ENCODE measurements around the gene CNOT1. TPM values are rescaled to one million over a fixed set of nuclear protein-coding genes. Genes with fewer than 3 reads are reported as not detected.

CNOT1 gene
- total RNA-seq, 8 experiments from 2014 or later, result 57.7 to 187 (median 91.9) TPM

DNA sequence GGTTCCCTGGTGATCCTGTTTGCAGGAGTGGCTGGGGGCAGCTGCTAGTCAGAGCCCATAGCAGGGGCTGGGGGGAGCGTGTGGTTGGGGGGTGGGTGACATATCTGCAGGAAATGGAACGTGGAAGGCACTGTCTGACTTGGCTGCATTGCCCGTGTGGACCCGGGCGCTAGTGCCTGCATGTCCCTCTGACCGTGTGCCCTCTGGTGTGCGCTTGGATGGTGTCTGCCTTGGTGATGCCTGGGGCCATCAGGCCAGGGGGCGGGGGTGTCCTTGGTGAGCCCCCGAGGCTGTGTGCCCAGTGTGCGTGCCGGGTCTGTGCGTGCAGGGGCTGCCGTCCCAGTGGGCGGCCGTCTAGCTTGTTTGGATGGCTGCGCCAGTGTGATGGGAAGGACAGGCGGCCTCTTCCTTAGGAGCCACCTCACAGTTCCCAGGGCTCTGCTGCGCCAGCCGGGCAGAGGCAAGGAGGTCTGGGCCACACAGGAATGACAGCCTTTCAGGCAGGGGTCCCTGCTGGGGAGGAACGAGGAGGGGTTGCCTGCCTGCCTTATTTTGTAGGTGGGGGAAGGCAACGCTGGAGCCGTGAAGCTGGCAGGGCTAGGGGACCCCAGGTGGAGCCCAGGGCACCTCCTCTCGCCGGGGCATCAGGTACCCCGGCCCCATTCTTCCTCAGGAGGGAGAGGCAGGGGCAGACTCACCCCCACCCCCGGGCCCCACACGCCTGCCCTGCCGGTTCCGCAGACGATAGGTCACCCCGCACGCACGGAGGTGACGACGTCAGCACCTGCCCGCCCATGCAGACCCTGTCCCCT lies 129.0 kb downstream of the CNOT1 start:
- ATAC-seq (replicated peaks in 6 of 8), result peak; percentile 2 to 42 (median 3)
- peaks cover 35 to 38% of the 10 kb centered on the region in 2 donors for H3K4me1 ChIP-seq (replicated peaks in 1 of 2)
- WGBS, 10 experiments, result 0 to 2% methylated on average over 2 to 6 of the region's 36 CpGs; no CpG with 5 or more reads in 8 of the 10 experiments

DNA sequence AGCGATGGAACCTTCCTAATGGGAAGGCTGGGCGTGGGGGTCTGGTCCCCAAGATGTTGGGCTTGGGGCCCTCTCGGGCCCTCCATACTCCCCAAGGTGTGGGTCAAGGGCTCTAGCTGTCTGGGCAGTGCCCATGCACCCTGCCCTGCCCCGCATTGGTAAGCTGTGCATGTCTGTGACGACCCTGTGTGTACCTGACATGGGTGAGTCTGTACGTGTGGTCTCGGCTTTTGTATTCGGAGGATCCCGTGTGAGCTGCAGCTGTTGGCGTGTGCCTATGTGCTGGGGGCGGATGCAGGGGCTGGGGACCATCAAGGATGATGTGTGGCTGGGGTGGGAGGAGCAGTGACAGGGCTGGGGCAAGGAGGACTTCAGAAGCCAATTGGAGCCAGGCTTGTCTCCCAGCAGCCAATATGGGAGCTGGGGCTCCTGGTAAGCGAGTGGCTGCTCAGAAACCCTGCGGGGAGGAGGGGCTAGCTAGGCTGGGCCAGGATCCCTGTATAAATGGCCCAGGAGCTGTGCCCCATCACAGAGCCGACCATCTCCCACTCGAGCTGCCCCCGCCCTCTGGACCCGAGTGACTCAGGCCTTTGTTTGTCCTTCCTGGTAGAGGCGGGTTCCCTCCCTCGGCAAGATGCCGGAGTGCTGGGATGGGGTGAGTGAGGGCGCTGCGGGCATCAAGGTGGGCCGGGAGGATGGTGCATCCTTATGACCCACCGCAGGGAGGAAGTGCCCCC lies 129.8 kb downstream of the CNOT1 start, which contains the start of gene NDRG4:
NDRG4 (plus strand) TSS at position 529 of the 737 bp plus-strand sequence; CDS start at position 635, 106 bp downstream.
- ATAC-seq (replicated peaks in 6 of 8), result peak; percentile 53 to 81 (median 72)
- H3K4me1 ChIP-seq (replicated peaks in 1 of 2), result peaks cover 40 to 43% of the 10 kb centered on the region in 2 donors
- WGBS, 10 experiments, result 16% methylated on average over 9 of the region's 24 CpGs; no CpG with 5 or more reads in 9 of the 10 experiments
- in situ Hi-C loops (cut with MboI; ENCODE audit: low pct_unique_long_range_greater_than_20kb in 2 of 9, low sequenced_read_pairs in 9 of 9, unreplicated experiment in 9 of 9), result loop anchor here in 5 of 9 experiments (10.0 to 25.0 kb wide), 2 partner anchors 162 to 165 kb away; no protein-coding TSS in a partner anchor
- H3K27ac ChIP-seq, result peak within 1 kb of the TSS; percentile 95 to 97
- peak within 1 kb of the TSS; percentile 67 to 81 (median 72) for H3K4me3 ChIP-seq

More for the DNA sequence above, 129.0 kb downstream of the CNOT1 start:
- in situ Hi-C loops (cut with MboI; ENCODE audit: low pct_unique_long_range_greater_than_20kb in 2 of 9, low sequenced_read_pairs in 9 of 9, unreplicated experiment in 9 of 9), result no loop called here
- Histone ChIP-seq H3K4me3 (peak overlapping the region; percentile 67 to 81 (median 72)), H3K27ac (peak overlapping the region; percentile 84 to 91)

DNA sequence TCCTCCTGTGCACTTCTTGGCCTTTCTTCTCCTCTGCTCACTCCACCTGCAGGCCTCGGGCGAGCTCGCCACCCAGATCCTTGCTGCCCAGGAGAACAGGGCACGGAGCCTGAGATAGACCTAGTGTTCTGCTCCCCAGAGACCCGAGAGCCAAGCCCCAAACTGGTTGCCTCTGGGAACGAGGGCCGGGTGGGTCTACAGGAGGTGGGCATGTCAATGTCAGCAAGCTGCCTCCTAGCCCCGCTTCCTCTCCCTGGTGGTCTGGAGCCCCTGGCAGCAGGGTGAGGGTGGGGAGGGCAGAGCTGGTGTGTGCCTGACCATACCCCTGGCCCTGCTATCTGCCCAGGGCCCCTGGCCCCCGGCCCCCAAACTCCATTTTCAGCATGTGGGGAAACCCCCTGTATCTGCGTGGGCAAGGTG lies 130.5 kb downstream of the CNOT1 start:
- in situ Hi-C loops (cut with MboI; ENCODE audit: low pct_unique_long_range_greater_than_20kb in 2 of 9, low sequenced_read_pairs in 9 of 9, unreplicated experiment in 9 of 9), result loop anchor here in 5 of 9 experiments (10.0 to 25.0 kb wide), 2 partner anchors 162 to 164 kb away; no protein-coding TSS in a partner anchor
- Histone ChIP-seq H3K4me1 (replicated peaks in 1 of 2) (peaks cover 47 to 50% of the 10 kb centered on the region in 2 donors), H3K4me3 (peak overlapping the region; percentile 67 to 81 (median 72)), H3K27ac (peak overlapping the region; percentile 95 to 97)
- no peak for ATAC-seq (replicated peaks in 6 of 8)
- WGBS, 10 experiments, result 70% methylated on average over 2 of the region's 10 CpGs; no CpG with 5 or more reads in 9 of the 10 experiments

GRCh38 chr16:58498341-58499091 lies 131.1 kb downstream of the CNOT1 start:
- no peak for ATAC-seq (replicated peaks in 6 of 8)
- WGBS, 10 experiments, result 0 to 100% (median 82%) methylated on average over 1 to 4 of the region's 9 CpGs; no CpG with 5 or more reads in 4 of the 10 experiments
- in situ Hi-C loops (cut with MboI; ENCODE audit: low pct_unique_long_range_greater_than_20kb in 2 of 9, low sequenced_read_pairs in 9 of 9, unreplicated experiment in 9 of 9), result loop anchor here in 5 of 9 experiments (10.0 to 25.0 kb wide), 2 partner anchors 161 to 164 kb away; no protein-coding TSS in a partner anchor
- Histone ChIP-seq H3K4me3 (no peak overlapping the region), H3K27ac (peak overlapping the region in 1 of 2 donors; percentile 95), H3K4me1 (replicated peaks in 1 of 2) (peaks cover 53 to 54% of the 10 kb centered on the region in 2 donors)

DNA sequence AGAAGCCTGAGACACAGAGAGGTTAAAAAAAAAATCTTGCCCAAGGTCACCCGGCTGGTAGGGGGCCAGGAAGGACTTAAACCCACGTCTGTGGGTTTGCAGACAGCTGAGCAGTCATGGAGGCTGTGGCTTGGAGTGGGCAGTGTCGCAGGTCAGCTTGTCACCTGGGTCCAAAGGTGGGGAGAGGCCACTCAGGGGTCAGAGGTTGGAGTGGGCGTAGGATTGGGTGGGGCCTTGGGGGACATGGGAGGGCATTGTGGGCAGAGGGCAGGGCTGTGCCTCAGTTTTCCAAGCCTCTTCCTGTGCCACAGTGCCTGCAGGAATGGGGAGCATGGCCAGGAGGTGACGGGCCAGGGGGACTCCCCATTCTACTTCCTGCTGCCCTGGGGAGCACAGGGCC lies 131.7 kb downstream of the CNOT1 start:
- 50 to 100% methylated on average over 2 of the region's 5 CpGs; no CpG with 5 or more reads in 8 of the 10 experiments for WGBS, 10 experiments
- in situ Hi-C loops (cut with MboI; ENCODE audit: low pct_unique_long_range_greater_than_20kb in 2 of 9, low sequenced_read_pairs in 9 of 9, unreplicated experiment in 9 of 9), result loop anchor here in 5 of 9 experiments (10.0 to 25.0 kb wide), 2 partner anchors 161 to 163 kb away; no protein-coding TSS in a partner anchor
- peak overlapping the region in 1 of 2 donors; percentile 95 for H3K27ac ChIP-seq
- ATAC-seq (replicated peaks in 6 of 8), result no peak
- H3K4me1 ChIP-seq (replicated peaks in 1 of 2), result peaks cover 59% of the 10 kb centered on the region in 2 donors
- H3K4me3 ChIP-seq, result no peak overlapping the region

DNA sequence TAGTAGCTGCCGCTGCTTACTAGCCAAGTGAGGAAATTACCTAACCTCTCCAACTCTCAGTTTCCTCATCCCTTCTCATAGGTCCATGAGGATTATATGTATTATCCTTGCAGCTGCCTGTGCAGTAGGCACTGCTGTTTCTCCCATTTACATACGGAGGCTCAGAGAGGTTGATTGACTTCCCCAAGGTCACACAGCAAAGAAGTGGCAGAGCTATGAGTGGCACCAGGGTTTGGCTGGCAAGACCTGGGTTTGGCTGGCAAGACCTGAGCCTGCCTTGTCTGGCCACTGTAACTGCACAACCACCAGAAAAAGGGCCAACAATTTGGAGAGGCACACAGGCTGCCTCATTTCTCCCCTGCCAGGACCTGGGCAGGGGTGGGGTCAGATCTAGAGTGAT lies 132.2 kb downstream of the CNOT1 start:
- WGBS, 10 experiments, result 40 to 100% (median 83%) methylated on average over 1 to 2 of the region's 2 CpGs; no CpG with 5 or more reads in 3 of the 10 experiments
- Histone ChIP-seq H3K27ac (peak overlapping the region in 1 of 2 donors; percentile 95), H3K4me1 (replicated peaks in 1 of 2) (peaks cover 62 to 64% of the 10 kb centered on the region in 2 donors), H3K4me3 (no peak overlapping the region)
- no peak for ATAC-seq (replicated peaks in 6 of 8)
- in situ Hi-C loops (cut with MboI; ENCODE audit: low pct_unique_long_range_greater_than_20kb in 2 of 9, low sequenced_read_pairs in 9 of 9, unreplicated experiment in 9 of 9), result loop anchor here in 5 of 9 experiments (10.0 to 25.0 kb wide), 2 partner anchors 160 to 163 kb away; no protein-coding TSS in a partner anchor

- Histone ChIP-seq H3K4me1 (replicated peaks in 1 of 2) (peaks cover 58 to 63% of the 10 kb centered on the region in 2 donors), H3K27ac (peak overlapping the region; percentile 95 to 98), H3K4me3 (peak overlapping the region; percentile 9 to 30 (median 13))
- in situ Hi-C loops (cut with MboI; ENCODE audit: low pct_unique_long_range_greater_than_20kb in 2 of 9, low sequenced_read_pairs in 9 of 9, unreplicated experiment in 9 of 9), result loop anchor here in 5 of 9 experiments (10.0 to 25.0 kb wide), 2 partner anchors 158 to 161 kb away; no protein-coding TSS in a partner anchor
- ATAC-seq (replicated peaks in 6 of 8), result peak in 5 of 8 experiments; percentile 13 to 43 (median 33)
- 6 to 100% (median 42%) methylated on average over 2 to 13 of the region's 24 CpGs; no CpG with 5 or more reads in 1 of the 10 experiments for WGBS, 10 experiments
These were observed 133.9 kb downstream of the CNOT1 start for GRCh38 chr16:58495521-58496331.

DNA sequence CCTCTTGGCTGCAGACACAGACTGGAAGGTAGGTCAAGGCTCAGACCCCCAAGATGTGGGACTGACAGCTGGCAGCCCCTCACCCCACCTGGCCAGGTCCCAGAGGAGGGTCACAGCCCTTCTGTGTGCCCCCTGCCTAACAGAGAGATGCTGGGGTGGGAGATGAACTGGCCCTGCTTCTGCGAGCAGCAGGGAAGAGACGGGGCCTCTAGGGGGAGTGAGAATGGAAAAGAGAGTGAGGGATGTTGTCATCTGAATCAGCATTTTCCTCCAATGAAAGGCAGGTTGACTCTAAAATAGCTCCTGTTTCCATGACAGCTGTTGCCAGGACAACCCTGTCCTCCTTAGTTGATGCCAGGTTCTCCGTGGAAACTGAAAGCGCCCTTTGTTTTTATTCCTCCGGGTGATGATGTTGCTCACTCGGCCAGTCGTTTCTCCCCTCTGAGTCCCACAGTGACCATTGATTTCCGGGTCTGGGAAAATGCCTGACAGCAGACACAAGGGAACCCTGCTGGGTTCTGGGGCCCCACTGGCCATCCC lies 134.6 kb downstream of the CNOT1 start:
- 0 to 9% (median 0%) methylated on average over 3 to 8 of the region's 8 CpGs; no CpG with 5 or more reads in 6 of the 10 experiments for WGBS, 10 experiments
- H3K4me1 ChIP-seq (replicated peaks in 1 of 2), result peaks cover 58 to 63% of the 10 kb centered on the region in 2 donors
- peak; percentile 57 to 85 (median 63) for ATAC-seq (replicated peaks in 6 of 8)
- in situ Hi-C loops (cut with MboI; ENCODE audit: low pct_unique_long_range_greater_than_20kb in 2 of 9, low sequenced_read_pairs in 9 of 9, unreplicated experiment in 9 of 9), result loop anchor here in 5 of 9 experiments (10.0 to 25.0 kb wide), 2 partner anchors 158 to 160 kb away; no protein-coding TSS in a partner anchor
- peak overlapping the region; percentile 95 to 98 for H3K27ac ChIP-seq
- H3K4me3 ChIP-seq, result peak overlapping the region; percentile 9 to 30 (median 13)

DNA sequence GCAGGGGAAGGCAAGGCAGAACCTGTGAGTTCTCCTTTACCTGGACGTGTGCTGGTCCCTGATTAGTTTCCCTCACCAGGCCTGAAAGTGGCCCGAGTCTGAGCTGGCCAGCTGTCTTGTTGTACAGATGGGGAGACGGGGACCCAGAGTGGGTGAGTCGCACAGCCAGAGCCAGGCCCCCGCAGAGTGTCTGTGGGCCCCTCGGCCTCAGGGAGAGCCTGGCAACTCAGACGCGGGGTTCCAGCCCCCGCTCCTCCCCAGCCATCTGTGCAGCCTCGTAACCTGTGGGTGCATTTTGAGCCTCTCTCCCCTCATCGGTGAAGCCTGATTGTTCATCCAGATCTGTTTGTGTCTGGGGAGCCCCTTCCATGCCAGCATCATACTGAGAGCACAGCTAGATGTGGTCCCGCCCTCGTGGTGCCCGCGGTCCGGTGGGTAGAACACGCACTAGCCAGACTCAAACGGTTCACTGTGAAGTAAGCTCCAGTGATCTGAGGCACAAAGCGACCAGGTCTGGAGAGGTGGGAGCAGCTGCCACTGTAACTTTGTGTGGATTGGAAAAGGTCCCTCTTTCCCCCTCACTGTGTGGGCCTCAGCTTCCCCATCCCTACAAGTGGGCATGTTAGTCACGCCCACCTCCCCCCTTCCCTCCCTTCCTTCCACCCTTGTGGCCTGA lies 135.7 kb downstream of the CNOT1 start:
- Histone ChIP-seq H3K4me1 (replicated peaks in 1 of 2) (peaks cover 51 to 55% of the 10 kb centered on the region in 2 donors), H3K27ac (peak overlapping the region; percentile 95 to 98), H3K4me3 (no peak overlapping the region)
- ATAC-seq (replicated peaks in 6 of 8), result no peak
- in situ Hi-C loops (cut with MboI; ENCODE audit: low pct_unique_long_range_greater_than_20kb in 2 of 9, low sequenced_read_pairs in 9 of 9, unreplicated experiment in 9 of 9), result loop anchor here in 5 of 9 experiments (10.0 to 25.0 kb wide), 2 partner anchors 157 to 159 kb away; no protein-coding TSS in a partner anchor
- WGBS, 10 experiments, result 0 to 80% (median 0%) methylated on average over 1 to 8 of the region's 20 CpGs; no CpG with 5 or more reads in 7 of the 10 experiments

GRCh38 chr16:58492735-58493134 lies 136.9 kb downstream of the CNOT1 start:
- 0 to 67% (median 38%) methylated on average over 1 to 3 of the region's 5 CpGs; no CpG with 5 or more reads in 6 of the 10 experiments for WGBS, 10 experiments
- in situ Hi-C loops (cut with MboI; ENCODE audit: low pct_unique_long_range_greater_than_20kb in 2 of 9, low sequenced_read_pairs in 9 of 9, unreplicated experiment in 9 of 9), result loop anchor here in 5 of 9 experiments (10.0 to 25.0 kb wide), 2 partner anchors 155 to 158 kb away; no protein-coding TSS in a partner anchor
- no peak overlapping the region for H3K4me3 ChIP-seq
- peak in 5 of 8 experiments; percentile 1 to 17 (median 10) for ATAC-seq (replicated peaks in 6 of 8)
- peak overlapping the region in 1 of 2 donors; percentile 34 for H3K27ac ChIP-seq
- H3K4me1 ChIP-seq (replicated peaks in 1 of 2), result peaks cover 50 to 54% of the 10 kb centered on the region in 2 donors
